HG03442 (cell line): Measurements from ENCODE around the gene UNC13D.
A peak's percentile ranks its signal among the peaks of the same experiment; 100 is the strongest.
"Not testable (repeated sequence)": the region's sequence is repeated elsewhere in the genome, so short reads cannot be mapped to it uniquely, and the experiment has no call there.

Experiments
- ATAC-seq: cut with Tn5 transposase; IDR thresholded peaks from one replicate; pipeline ENCODE4 v1.9.1; 2021; ENCODE audit warnings: mild to moderate bottlenecking, moderate library complexity; ENCODE audit not compliant: unreplicated experiment

The UNC13D gene

DNA sequence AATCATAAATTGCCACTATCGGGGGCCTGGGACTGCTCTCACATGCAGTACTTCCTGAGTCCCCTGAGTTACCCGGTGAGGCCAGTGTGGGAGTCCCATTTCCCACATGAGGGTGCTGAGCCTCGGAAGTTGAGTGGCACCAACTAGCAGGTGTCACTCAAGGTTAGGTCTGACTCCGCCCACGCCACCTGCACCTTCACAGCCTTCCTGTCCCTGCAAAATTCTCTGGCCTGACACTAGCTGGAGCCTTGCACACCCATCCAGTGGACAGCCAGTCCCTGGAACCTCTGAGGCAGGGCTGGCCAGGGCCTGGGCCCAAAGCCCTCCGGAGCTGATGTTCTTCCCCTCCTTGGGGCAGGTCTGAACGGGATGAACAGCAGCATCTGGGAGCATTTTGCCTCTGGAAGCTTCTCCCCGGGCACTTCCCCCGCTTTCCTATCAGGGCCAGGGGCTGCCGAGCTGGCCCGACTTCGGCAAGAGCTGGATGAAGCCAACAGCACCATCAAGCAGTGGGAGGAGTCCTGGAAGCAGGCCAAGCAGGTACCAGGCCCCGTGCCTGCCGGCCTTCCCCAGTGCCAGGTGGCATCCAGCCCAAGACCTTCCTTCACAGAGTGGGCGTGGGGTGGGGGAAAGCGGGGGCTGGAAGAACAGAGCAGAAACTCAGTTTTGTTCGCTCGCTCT lies 21.9 kb downstream of the UNC13D start:
- ATAC-seq, result no peak

DNA sequence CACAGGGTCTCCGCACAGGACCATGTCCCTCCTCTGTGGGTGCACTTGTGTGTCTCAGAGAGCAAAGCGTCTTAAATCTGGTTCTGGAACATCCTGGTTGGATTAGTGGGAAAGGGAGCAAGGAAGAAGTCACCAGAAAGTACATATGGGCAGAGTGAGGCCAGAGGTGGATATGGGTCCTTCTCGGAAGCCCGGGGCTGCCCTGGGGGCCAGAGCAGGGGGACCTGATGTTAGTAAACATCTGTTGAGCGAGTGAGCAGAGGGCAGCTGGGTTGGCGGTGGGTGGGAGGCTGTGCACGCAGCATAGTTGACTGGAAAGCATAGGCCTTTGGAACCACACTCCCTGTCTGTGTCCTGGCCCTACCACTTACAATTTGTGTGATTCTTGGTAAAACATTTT lies 22.7 kb downstream of the UNC13D start:
- no peak for ATAC-seq

DNA sequence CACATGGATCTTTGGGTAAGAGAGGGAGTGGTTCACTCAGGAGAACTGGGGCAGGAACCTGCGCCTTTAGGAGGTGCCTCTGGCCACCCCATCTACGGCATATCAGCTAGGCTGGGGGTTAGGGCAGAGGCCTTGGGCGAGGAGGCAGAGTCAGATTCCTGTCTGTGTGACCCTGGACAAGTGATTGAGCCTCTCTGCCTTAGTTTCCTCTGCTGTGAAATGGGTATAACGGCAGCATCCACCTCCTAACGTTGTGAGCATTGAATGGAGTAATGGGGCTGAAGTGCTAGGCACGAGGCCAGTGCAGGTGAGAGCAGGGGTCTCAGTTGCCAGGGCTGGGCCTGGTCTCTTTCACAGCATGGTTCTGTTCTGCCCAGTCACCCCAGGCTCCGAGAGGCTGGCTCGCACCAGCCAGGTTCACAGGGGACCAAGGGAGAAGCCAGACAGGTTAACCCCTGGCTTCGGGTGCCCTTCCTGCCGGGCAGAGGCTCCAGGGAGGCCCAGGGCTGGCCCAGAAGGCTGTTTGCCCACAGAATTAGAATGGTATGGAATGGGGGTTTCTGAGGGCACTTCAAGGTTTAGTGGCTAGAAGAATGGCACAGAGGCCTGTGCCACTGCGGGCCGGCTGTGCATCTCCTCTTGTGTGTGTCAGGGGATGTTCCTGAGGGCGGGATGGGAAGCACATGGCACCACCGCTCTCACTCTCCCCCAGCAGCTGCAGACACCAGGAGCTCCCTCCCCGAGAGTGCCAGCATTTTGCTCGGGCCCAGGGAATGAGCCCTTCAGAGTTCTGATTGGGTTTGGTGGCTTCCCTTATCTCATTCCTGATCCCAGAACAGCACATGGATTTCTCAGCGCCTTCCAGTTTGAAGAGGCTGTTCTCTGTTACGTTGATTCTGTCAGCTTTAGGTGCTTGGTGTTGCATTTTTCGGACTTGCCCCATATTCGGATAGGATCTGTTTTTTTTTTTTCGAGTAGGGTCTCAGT lies 23.8 kb downstream of the UNC13D start:
- ATAC-seq, result no peak

DNA sequence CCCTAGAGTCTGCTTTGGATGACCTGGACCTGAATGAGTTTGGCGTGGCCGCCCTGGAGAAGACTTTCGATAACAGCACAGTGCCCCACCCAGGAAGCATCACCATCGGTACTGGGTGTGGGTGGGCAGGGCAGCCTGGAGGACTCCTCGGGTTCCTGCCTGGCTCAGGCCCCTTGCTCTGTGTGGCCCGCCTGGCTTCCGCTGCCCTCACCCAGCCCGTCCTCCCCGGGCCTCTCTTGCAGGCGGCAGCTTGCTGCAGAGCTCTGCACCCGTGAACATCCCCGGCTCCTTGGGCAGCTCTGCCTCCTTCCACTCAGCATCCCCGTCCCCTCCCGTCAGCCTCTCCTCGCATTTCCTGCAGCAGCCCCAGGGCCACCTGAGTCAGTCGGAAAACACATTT lies 24.5 kb downstream of the UNC13D start:
- ATAC-seq, result no peak

DNA sequence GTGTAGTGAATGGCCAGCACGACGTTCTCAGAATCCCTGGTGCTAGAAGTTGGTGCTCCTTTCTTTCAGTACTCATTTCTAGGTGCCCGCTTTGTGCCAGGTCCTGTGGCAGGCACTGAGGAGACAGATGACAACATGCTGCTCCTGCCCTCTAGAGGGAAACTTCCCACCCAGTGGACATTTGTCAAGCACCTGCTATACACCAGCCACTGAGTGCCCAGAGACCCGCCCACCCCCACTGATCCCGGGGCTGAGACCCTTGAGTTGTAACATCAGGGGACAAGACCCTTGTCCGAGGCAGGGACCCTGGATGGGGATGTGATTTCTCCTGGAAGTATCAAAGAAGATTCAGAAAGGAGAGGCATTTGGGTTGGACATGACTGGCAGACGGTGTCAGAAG lies 25.1 kb downstream of the UNC13D start:
- no peak for ATAC-seq

DNA sequence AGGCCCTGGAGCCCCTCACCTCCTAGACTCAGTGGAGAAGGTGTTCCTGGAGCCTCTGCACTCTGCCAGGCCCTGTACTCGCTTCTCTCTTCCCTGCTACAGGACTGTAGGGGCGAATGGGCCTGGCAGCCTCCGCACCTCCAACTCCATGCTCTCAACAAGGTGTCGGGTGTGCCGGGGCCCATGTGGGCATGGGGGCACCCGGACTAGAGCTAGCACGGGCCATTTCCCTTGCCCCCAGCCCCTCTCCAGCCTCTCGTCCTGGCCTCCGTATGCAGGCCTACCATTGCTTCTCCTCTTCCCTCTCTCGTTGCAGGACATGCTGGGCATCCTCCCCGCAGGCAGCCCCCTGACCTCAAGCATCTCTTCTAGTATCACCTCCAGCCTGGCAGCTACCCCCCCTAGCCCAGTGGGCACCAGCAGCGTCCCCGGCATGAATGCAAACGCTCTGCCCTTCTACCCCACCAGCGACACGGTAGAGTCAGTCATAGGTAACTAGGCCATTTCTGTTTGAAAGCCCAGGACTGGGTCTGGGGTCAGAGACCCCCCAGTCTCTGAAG lies 25.8 kb downstream of the UNC13D start:
- no peak for ATAC-seq

DNA sequence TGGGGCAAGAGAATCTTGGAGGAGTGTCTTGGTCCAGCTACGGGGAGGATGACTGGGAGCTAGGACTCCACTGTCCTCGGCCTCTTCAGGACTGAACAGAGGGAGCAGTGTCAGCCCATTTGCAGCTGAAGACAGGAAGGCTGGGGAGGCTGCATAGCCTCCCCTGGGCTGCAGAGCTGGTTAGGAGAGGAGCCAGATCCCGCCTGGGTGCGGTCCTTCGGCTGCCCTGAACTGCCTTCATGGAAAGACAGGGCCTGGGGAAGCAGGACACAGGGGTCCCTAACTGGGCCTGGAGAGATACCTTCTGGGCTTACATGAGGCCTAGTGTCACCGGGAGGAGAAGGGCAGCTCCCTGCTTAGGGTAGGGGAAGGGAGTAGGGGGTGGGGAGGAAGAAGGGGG lies 26.6 kb downstream of the UNC13D start:
- ATAC-seq, result no peak

DNA sequence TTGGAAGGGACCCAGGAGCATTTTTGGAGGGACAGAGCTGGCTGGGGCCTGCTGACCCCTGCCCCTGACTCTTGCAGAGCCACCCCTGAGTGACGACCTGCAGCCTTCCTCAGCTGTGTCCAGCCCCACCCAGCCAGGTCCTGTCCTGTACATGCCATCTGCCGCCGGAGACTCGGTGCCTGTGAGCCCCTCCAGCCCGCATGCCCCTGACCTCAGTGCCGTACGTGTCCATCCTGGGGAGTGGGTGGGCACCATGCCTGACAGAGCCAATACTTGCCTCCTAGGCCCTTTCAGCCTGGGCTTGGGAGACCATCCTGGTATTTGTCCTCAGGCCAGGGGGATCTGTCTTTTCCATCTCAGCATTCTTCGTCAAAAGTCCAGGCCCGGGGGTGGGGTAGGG lies 27.5 kb downstream of the UNC13D start:
- ATAC-seq, result no peak

DNA sequence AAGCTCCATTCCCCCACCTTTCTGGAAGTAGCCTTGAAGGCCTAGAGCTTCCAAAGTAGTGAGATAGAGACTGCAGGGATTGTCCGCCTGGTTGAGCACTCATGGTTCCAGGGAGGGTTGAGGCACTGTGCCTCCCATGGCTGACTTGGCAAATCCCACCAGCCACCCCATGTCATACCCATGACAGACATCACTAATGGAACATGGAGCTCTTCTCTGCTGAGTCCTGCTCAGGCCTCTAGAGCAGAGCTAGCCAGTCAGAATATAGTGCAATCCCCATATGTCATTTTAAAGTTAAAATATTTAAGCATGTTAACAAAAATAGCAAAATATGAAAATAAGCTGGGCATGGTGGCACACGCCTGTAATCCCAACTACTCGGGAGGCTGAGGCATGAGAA lies 28.8 kb downstream of the UNC13D start:
- no peak for ATAC-seq

DNA sequence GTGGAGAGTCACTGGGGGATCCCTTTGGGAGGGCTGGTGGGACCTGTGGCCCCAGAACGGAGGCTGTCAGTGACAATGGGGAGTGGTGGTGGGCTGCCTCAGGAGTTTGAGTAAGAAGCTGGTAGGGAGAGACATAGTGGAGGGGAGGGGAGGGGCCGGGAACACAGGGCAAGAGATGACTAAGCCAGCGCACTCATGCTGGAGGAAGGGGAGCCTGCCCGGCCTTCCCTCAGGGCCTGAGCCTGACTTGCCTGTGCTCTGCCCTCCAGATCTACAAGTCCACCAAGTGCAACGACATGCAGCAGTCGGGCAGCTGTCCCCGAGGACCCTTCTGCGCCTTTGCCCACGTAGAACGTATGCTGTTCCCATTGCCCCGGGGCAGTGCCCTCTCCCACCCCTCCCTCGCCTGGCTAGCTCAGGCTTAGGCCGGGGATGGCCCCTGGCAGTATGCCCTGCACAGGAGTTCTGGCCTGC lies 29.3 kb downstream of the UNC13D start:
- ATAC-seq, result no peak

DNA sequence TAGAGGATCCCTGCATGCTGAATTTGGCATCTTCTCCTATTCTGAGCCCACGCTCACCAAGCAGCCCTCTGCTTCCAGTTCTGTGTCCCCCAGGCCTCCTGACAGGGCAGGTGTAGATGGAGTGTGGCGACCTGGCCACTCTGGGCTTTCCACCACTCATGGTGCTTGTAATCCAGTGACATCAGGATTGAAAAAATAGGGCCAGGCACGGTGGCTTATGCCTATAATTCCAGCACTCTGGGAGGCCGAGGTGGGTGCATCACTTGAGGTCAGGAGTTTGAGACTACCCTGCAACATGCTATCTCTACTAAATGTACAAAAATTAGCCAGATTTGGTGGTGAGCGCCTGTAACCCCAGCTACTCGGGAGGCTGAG lies 30.2 kb downstream of the UNC13D start:
- no peak for ATAC-seq

DNA sequence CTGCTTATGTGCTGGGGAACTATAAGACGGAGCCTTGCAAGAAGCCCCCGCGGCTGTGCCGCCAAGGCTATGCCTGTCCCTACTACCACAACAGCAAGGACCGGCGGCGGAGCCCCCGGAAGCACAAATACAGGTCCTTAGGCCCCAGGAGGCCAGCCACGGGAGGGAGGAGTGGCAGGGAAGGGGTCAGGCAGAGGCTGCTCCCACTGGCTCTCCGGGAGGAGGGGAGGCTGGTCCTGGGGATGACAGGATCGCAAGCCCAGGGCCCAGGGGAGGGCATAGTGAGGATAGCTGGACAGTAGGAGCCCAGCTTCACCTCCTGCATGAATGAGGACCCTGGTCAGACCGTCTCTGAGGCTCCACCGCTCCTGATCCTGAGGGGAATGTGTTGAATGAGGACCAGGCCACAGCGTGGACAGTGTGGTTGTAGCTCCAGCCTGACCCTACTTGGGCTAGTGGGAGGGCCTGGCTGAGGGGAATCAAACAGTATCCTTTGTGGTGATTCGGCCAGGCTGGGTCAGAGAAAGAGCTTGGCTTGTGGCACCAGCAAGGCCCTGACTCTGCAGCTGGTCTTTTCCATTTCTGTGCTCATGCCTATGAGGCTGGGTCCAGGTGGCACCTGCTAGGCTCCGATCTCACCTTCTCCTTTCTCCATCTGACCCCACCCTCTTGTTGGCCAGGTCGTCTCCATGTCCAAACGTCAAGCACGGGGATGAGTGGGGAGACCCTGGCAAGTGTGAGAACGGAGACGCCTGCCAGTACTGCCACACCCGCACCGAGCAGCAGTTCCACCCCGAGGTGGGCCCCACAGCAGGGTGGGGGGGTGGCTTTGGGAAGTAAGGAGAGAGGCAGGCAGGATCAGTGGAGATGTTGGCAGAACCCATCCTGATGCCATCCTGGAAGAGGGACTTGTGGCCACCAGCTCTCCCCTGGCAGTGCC lies 30.9 kb downstream of the UNC13D start:
- ATAC-seq, result no peak

DNA sequence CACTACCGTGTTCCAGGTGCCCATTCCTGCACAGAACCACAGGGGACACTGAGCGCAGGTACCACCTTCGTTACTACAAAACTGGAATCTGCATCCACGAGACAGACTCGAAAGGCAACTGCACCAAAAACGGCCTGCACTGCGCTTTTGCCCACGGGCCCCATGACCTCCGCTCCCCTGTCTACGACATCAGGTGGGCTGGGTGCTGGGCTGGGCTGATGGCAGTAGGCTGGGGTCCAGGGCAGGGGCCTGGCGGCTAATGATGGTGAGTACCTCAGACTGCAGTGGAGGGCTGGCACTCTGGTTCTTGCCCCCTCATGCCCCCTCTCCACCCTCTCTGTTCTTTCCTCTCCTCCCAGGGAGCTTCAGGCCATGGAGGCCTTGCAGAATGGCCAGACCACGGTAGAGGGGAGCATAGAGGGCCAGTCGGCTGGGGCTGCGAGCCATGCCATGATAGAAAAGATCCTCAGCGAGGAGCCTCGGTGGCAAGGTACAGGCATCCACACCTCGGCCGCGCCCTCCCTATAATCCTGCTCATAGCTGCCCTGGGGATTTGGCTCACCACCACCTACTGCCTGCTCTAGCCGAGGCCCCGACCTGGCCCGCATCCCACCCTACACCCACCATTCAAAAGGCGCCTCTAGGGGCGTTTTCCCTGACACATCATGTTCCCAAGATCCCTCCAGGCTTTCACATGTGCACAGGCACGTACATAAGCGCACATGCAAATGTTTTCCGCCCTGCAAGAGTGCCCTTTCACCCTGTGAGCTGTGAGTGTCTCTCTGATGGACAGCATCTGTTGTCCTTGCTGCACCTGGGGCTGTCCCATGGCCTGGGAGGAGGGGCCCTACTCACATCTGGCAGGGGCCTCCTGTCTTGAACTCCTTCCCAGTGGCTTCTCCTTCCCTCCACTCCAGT lies 31.8 kb downstream of the UNC13D start:
- ATAC-seq, result no peak

DNA sequence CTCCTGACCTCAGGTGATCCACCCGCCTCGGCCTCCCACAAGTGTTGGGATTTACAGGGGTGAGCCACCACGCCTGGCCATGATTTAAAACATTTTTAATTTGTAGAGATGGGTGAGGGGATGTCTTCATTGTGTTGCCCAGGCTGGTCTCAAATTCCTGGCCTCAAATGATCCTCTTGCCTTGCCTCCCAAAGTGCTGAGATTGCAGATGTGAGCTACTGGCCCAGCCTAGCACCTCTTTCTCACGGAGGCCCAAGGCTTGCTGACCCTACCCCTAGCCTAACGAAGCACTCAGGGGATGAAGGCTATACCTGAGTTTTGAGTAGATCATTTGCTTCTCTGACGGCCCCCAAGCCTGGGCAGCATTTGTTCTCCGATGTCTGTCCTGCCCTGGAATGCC lies 33.0 kb downstream of the UNC13D start:
- ATAC-seq, result no peak

DNA sequence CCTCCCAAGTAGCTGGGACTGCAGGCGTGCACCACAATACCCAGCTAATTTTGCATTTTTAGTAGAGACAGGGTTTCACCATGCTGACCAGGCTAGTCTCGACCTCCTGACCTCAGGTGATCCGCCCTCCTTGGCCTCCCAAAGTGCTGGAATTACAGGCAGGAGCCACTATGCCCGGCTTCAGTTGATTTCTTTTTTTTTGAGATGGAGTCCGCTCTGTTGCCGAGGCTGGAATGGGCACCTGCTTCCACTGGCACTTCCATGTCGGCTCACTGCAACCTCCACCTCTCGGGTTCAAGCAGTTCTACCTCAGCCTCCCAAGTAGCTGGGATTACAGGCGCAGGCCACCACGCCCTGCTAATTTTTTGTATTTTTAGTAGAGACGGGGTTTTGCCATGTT lies 33.4 kb downstream of the UNC13D start:
- ATAC-seq, result not testable (repeated sequence)

DNA sequence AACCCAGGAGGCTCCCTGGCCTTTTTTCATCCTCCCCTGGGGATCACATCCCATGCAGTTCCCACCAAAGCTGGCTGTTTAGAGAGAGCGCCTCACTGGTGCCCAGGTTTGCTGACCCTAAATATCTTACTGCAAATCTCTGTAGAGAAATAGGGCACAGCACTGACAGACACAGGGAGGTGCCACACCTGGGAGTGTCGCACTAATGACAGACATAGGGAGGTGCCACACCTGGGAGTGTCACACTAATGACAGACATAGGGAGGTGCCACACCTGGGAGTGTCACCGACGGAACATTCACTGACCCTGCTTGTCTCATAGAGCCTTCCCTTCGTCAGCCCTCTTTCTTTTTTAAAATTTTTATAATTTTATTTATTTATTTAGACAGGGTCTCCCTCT lies 34.0 kb downstream of the UNC13D start:
- ATAC-seq, result no peak

DNA sequence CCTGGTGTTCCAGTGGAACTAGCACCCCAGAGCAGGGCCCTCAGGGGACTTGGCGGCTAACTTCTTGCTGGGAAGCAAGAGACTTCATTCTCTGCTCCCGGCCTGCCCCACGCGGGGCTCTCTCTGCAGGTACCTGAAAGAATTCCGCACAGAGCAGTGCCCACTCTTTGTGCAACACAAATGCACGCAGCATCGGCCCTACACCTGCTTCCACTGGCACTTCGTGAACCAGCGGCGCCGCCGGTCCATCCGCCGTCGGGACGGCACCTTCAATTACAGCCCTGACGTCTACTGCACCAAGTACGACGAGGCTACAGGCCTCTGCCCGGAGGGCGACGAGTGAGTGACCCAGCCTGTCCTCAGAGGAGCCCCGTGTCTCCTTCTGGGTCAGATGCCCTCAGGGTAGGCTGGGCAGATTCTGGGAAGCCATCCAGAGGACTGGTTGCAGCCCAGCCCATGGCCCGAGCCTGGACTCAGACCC lies 34.5 kb downstream of the UNC13D start:
- no peak for ATAC-seq

DNA sequence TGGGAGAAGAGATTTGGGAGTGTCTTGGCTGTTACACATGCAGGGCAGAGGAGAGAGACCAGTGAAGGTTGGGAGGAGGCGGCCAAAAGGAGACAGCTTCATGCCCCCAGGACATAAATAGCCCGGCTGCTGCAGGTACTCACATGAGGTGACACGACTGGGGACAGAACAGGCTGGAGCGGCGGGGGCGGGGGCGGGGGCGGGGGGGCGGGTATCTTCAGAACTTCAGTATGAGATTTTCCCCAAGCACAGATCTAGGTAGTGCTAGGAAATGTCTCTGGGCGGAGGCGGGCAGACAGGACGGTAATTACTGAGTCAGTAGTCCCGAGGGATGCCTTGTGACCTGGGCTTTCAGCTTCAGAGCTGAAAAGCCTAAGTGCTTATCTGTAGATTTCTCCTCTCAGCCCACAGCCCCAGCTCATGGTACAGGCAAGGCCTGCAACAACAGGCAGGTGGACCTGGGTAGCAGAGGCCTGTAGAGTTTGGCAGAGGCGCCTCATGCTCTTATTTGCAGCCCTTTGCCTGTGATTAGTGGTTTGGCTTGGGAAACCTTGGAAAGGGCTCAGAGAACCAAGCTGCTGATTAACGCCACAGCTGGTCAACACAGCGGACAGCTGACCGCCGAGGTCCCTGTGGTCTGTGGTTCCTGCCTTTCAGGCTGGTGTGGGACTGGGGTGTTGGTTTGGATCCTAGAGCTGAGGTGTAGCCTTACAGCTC lies 35.1 kb downstream of the UNC13D start:
- peak; percentile 76 for ATAC-seq

DNA sequence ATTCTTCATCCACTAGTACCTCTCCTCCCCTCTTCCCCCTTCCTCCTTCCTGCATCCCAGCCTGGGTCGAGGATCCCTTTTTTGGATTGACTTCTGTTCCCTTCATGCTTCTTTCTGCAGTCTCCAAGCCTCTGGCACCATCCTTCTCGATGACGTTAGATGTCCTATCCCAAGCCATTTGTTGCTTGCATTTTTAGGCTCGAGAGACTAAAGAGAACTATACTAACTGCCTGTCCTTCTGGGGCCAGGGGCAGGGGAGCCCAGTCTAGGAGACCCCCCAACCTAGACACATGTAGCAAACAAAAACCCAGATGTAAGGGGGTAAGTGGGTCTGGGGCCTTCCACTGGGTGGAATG lies 35.7 kb downstream of the UNC13D start:
- no peak for ATAC-seq
